ENCODE measurements around the gene MCF2L2.

The MCF2L2 gene

DNA sequence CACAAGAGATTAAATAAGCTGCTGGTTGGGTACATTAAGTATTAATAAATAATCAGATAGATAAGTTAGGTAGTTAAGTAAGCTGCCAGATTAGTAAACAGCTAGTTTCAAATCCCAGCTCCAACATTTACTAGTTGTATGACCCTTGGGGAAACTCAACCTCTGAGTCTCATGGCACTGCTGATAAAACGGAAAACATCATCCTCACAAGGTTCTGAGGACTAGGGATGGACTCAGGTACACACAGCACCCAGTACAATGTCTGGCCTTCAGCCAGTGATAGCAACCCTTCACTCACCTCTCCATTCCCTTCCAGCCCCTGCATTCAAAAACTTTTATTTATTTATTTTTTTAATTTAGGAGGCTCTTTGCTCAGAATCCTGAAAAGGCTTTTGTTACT, 143.1 kb downstream of the MCF2L2 start:
- no peak for DNase-seq (ENCODE audit: insufficient read length)
- TF ChIP-seq POLR2A (IDR thresholded peaks at IDR 0.05; ENCODE audit: low read depth, low read length) = no peak
- TF ChIP-seq TAF1 (IDR thresholded peaks at IDR 0.05; ENCODE audit: borderline replicate concordance, low read depth, low read length) = no peak
- no peak for TF ChIP-seq POLR2AphosphoS5 (IDR thresholded peaks at IDR 0.05; ENCODE audit: low read depth, low read length)
- no peak for FAIRE-seq

DNA sequence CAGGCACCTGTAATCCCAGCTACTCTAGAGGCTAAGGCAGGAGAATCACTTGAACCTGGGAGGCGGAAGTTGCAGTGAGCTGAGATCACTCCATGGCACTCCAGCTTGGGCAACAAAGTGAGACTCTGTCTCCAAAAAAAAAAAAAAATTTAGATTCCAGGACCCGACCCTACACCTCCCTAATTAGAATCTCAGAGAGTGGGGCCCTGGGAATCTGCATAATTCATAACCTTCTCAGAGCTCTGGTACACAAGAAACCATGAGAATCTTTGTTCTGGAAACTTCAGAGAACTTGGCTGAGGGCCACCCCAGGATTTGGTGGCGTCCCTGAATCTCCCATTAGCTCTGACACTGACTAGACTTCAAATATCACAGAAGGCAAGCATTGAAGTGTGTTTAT, 143.8 kb downstream of the MCF2L2 start:
- no peak for FAIRE-seq
- no peak for DNase-seq (ENCODE audit: insufficient read length)
- TF ChIP-seq TAF1 (IDR thresholded peaks at IDR 0.05; ENCODE audit: borderline replicate concordance, low read depth, low read length) = no peak
- no peak for TF ChIP-seq POLR2AphosphoS5 (IDR thresholded peaks at IDR 0.05; ENCODE audit: low read depth, low read length)
- no peak for TF ChIP-seq POLR2A (IDR thresholded peaks at IDR 0.05; ENCODE audit: low read depth, low read length)

DNA sequence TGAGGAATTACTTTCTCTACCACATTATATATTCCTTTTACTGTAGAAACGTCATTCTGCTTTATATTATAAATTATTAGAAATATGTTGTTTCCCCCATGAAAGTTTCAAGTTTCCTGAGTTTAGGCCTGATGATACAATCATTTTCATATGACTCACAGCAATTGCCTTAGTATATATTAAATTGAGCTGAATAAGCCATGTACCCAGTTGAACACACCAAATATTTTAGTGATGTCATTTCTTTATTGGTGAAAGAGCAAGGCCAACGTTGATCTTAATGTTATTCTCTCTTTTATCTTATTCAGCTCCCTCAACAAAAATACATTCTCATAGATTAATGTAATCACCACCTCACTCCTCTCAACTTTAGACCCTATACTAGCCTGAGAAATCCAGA, 144.5 kb downstream of the MCF2L2 start:
- TF ChIP-seq TAF1 (IDR thresholded peaks at IDR 0.05; ENCODE audit: borderline replicate concordance, low read depth, low read length) = no peak
- no peak for TF ChIP-seq POLR2A (IDR thresholded peaks at IDR 0.05; ENCODE audit: low read depth, low read length)
- no peak for TF ChIP-seq POLR2AphosphoS5 (IDR thresholded peaks at IDR 0.05; ENCODE audit: low read depth, low read length)
- no peak for FAIRE-seq
- no peak for DNase-seq (ENCODE audit: insufficient read length)

DNA sequence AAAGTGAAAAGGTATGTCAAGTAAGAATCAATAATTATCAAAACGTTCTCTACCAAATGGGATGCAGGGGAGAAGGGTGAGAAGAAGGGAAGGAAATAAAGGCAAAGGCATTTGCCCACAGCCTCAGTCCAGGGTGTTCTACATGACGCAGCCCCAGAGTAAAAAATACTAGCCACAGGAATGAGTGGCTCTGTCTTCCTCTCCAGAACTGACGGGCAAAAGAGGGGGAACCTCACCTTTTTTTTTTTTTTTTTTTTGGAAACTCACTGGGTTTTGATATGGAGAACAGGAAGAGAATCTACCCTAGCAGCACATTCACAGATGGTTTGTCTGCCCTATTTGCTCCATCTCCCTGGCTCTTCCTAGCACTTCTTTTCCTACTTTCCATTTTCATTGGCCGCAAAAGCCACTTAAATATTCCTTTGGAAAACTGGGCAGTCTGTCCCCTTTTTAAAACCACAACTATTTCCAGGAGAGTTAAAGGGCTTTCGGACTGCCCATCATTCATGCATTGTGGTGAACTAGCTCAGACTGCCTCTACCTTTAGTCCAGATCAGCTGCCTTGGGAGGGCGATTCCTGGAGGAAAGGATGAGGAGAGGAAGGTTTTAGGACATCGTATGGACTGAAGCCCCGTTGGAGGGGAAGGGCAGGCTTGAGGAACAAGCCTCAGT, 147.2 kb downstream of the MCF2L2 start:
- DNase-seq (ENCODE audit: insufficient read length) (no peak), FAIRE-seq (no peak)

DNA sequence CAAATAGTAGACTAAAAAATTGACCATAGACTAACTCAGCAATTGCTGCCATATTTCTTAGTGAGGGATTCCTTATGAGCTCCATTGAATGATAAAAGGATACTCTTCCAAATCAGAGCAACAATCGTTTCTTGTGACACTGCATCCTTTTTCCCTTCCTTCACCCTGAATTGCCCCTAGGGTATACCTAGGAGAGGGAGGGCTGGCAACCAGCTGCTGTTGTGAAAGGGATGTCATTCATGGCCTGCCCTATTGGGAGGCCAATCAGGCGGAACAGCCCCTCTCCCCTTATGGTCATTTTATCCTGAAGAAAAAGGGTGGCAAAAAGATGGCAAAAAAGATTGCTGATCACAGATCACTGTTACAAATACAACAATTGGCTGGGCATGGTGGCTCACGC, 149.0 kb downstream of the MCF2L2 start:
- FAIRE-seq (no peak), DNase-seq (ENCODE audit: insufficient read length) (no peak)
- no peak for TF ChIP-seq POLR2A (IDR thresholded peaks at IDR 0.05; ENCODE audit: low read depth, low read length)
- no peak for TF ChIP-seq POLR2AphosphoS5 (IDR thresholded peaks at IDR 0.05; ENCODE audit: low read depth, low read length)
- no peak for TF ChIP-seq TAF1 (IDR thresholded peaks at IDR 0.05; ENCODE audit: borderline replicate concordance, low read depth, low read length)

More for the DNA sequence above, 147.2 kb downstream of the MCF2L2 start:
- TF ChIP-seq POLR2A (IDR thresholded peaks at IDR 0.05; ENCODE audit: low read depth, low read length) = no peak
- no peak for TF ChIP-seq TAF1 (IDR thresholded peaks at IDR 0.05; ENCODE audit: borderline replicate concordance, low read depth, low read length)
- TF ChIP-seq POLR2AphosphoS5 (IDR thresholded peaks at IDR 0.05; ENCODE audit: low read depth, low read length) = no peak

DNA sequence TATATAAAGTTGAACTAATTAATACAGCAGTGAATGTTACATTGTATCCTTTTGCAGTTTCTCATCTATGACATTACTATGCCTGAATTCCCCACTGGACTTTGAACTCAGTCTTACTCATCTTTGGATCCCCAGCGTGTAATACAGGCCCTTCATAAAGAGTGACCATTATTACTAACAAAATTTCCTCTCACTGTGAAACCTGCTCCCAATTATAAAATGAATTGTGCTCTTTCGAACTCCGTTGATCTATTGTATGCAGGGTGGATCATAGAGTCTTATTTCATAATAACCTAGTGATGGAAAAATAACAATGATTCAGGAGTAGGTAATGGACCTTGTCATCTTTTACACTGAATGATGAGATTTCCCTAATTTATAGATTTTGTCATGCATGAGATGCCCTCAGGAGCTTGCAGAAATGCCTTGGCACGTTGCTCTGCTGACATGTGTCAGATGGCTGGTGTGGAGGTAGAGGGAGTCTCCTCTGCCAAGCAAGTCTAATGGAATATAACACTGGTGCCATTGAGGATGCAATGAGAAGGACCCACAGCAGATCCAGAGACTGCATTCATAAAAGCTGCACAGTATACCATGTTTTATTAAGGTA, 149.8 kb downstream of the MCF2L2 start:
- DNase-seq (ENCODE audit: insufficient read length) (no peak), FAIRE-seq (no peak)
- TF ChIP-seq POLR2AphosphoS5 (IDR thresholded peaks at IDR 0.05; ENCODE audit: low read depth, low read length) = no peak
- no peak for TF ChIP-seq POLR2A (IDR thresholded peaks at IDR 0.05; ENCODE audit: low read depth, low read length)
- no peak for TF ChIP-seq TAF1 (IDR thresholded peaks at IDR 0.05; ENCODE audit: borderline replicate concordance, low read depth, low read length)

DNA sequence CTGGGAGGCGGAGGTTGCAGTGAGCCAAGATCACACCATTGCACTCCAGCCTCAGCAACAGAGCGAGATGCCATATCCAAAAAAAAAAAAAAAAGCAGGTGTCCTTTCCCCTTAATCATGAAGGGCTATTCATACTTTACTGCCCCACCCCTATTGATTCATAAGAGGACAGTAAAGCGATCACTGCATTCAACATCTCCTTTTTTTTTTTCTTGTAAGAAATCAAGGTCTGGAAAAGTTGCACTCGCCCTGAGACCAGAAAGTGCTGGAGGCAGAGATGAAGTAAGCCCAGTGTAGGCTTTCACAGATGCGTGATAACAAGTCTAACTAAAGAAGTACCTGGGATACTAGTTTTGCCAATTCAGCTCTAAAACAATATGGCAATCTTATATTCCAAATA, 151.2 kb downstream of the MCF2L2 start:
- TF ChIP-seq POLR2A (IDR thresholded peaks at IDR 0.05; ENCODE audit: low read depth, low read length) (no peak), TAF1 (IDR thresholded peaks at IDR 0.05; ENCODE audit: borderline replicate concordance, low read depth, low read length) (no peak), POLR2AphosphoS5 (IDR thresholded peaks at IDR 0.05; ENCODE audit: low read depth, low read length) (no peak)
- DNase-seq (ENCODE audit: insufficient read length) (no peak), FAIRE-seq (no peak)

DNA sequence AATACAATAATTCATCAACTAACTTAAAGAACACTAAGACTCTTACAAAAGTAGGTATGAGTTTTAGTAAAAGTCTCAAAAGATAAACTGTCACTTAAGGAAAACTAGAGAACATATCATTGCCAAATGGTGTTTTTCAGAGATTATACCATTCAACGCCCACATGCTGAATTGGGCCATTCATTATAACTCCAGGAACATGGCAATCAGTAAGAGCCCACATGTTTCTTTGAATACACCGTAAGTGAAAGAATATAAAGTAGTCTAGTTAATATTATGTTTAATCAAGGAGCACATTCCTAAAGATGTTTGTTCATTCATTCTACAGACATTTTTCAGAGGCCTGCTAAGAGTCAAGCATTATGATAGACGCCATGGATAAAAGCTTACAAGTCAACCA, 152.5 kb downstream of the MCF2L2 start:
- no peak for FAIRE-seq
- DNase-seq (ENCODE audit: insufficient read length) = no peak
- TF ChIP-seq POLR2A (IDR thresholded peaks at IDR 0.05; ENCODE audit: low read depth, low read length) (no peak), POLR2AphosphoS5 (IDR thresholded peaks at IDR 0.05; ENCODE audit: low read depth, low read length) (no peak)

DNA sequence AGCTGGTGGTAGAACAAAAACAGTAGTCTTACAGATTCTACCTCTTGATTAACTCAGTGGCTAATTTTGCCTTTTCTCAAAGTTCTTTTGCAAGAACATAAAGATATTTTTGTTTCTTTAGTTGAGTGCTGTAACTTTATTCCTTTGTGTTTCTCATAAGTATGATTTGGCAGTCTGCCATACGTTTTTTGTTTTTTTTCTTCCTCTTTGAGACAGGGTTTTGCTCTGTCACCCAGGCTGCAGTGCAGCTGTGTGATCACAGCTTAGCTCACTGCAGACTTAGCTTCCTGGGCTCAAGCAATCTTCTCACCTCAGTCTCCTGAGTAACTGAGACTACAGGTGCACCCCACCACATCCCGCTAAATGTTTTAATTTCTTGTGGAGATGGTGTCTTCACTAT, 153.0 kb downstream of the MCF2L2 start:
- no peak for DNase-seq (ENCODE audit: insufficient read length)
- FAIRE-seq = no peak
- no peak for TF ChIP-seq TAF1 (IDR thresholded peaks at IDR 0.05; ENCODE audit: borderline replicate concordance, low read depth, low read length)
- TF ChIP-seq POLR2AphosphoS5 (IDR thresholded peaks at IDR 0.05; ENCODE audit: low read depth, low read length) = no peak
- TF ChIP-seq POLR2A (IDR thresholded peaks at IDR 0.05; ENCODE audit: low read depth, low read length) = no peak

DNA sequence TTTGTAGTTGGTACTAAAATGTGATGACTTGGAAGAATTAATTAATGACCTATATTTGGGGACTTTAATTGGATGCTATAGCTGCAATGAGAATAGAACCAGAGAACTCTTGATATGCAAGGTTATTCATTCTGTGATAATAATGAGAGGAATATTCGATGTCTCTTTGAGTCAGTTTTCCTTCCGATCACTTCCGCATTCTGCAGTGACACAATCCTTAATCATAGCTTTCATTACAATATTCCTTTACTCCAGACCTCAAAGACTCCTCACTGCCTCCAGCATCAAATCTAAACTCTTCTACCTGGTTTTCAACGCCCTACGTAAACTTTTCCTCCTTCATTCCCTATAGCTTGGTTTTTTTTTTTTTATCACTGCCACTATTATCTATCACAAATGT, 153.8 kb downstream of the MCF2L2 start:
- TF ChIP-seq POLR2AphosphoS5 (IDR thresholded peaks at IDR 0.05; ENCODE audit: low read depth, low read length) (no peak), TAF1 (IDR thresholded peaks at IDR 0.05; ENCODE audit: borderline replicate concordance, low read depth, low read length) (no peak), POLR2A (IDR thresholded peaks at IDR 0.05; ENCODE audit: low read depth, low read length) (no peak)
- FAIRE-seq (no peak), DNase-seq (ENCODE audit: insufficient read length) (no peak)

DNA sequence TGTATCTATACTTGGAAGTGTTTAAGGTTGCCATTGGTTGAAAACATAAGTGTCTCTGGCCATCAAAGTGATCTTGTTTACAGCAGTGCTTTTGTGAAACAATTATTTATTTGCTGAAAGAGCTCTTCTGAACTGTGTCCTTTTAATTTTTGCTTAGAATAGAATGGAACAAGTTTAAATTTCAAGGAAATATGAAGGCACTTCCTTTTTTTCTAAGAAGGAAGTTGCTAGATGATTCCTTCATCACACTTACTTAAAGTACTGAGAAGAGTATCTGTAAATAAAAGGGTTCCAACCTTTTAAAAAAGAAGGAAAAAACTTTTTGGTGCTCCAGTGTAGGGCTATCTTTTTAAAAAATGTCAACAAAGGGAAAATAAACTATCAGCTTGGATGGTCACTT, 155.6 kb downstream of the MCF2L2 start:
- DNase-seq (ENCODE audit: insufficient read length) = no peak
- no peak for TF ChIP-seq POLR2AphosphoS5 (IDR thresholded peaks at IDR 0.05; ENCODE audit: low read depth, low read length)
- no peak for TF ChIP-seq TAF1 (IDR thresholded peaks at IDR 0.05; ENCODE audit: borderline replicate concordance, low read depth, low read length)
- no peak for TF ChIP-seq POLR2A (IDR thresholded peaks at IDR 0.05; ENCODE audit: low read depth, low read length)
- FAIRE-seq = no peak

DNA sequence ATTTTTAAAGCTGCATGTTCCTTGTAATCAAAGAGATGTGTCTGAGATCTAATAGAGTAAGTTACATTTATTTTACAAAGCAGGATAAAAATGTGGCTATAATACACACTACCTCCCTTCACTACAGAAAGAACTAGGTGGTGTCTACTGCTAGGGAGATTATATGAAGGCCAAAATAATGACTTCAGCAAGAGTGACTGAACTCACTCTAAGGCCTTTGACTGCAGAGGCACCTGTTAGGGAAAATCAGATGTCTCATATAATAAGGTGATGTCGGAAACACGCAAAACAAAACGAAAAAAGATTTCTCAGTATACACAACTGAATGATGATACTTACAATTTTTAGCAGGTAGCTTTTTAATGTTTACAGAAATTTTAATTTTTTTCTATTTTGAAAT, 156.3 kb downstream of the MCF2L2 start:
- TF ChIP-seq TAF1 (IDR thresholded peaks at IDR 0.05; ENCODE audit: borderline replicate concordance, low read depth, low read length) (no peak), POLR2A (IDR thresholded peaks at IDR 0.05; ENCODE audit: low read depth, low read length) (no peak)
- FAIRE-seq = no peak
- no peak for DNase-seq (ENCODE audit: insufficient read length)
